Gastrocnemius medialis (tissue), 4 donors: ENCODE measurements around the gene PPARGC1A.

Experiments used
- CTCF ChIP-seq, 5 experiments: fragments of 450-650 bp in 3 of 5; fragments of 200-600 bp in 2 of 5; sonication (generic) in 2 of 5; IDR thresholded peaks in 4 of 5; conservative IDR thresholded peaks in 1 of 5; 1 replicate in 4 of 5; 2 replicates in 1 of 5; pipeline ENCODE4 v1.5.1; 2016 to 2019; ENCODE audit warnings: antibody characterized with exemption in 5 of 5, mild to moderate bottlenecking in 3 of 5, moderate library complexity in 3 of 5
- POLR2A ChIP-seq, 2 donors: fragments of 450-650 bp; IDR thresholded peaks; one replicate each; pipeline ENCODE4 v1.6.1; 2017; ENCODE audit warnings: antibody characterized with exemption in 2 of 2, mild to moderate bottlenecking in 2 of 2, moderate library complexity in 2 of 2

- no peak for TF ChIP-seq POLR2A (IDR thresholded peaks at IDR 0.05)
- no peak for TF ChIP-seq CTCF (IDR thresholded peaks at IDR 0.05 in 4 of 5, conservative IDR thresholded peaks at IDR 0.05 in 1 of 5)
Measured at GRCh38 chr4:23774909-23775308, 114.9 kb downstream of the PPARGC1A start.
